Colonic mucosa (tissue), 4 donors: ENCODE results near the gene IL36A. TPM values are rescaled to one million over a fixed set of nuclear protein-coding genes. Genes with fewer than 3 reads are reported as not detected.

Source experiments
- DNase-seq: peaks from one replicate; pipeline ENCODE4 v3.0.0-alpha.2; 2020
- H3K27ac ChIP-seq: fragments of 200-600 bp; one replicate; pipeline ENCODE4 v1.8.0; 2021
- H3K27me3 ChIP-seq: fragments of 200-600 bp; one replicate; pipeline ENCODE4 v1.8.0; 2021
- H3K36me3 ChIP-seq: fragments of 200-600 bp; one replicate; pipeline ENCODE4 v1.8.0; 2021
- H3K4me1 ChIP-seq: fragments of 200-600 bp; one replicate; pipeline ENCODE4 v1.8.0; 2021; ENCODE audit warnings: mild to moderate bottlenecking
- H3K4me3 ChIP-seq: fragments of 200-600 bp; one replicate; pipeline ENCODE4 v1.8.0; 2021
- H3K9ac ChIP-seq, 2 donors: one replicate each; pipeline ENCODE4 v1.7.0; 2013; ENCODE audit warnings: control low read depth in 2 of 2, low read depth in 2 of 2, low read length in 2 of 2
- H3K9me3 ChIP-seq: fragments of 200-600 bp; one replicate; pipeline ENCODE4 v1.8.0; 2021
- CTCF ChIP-seq: fragments of 200-600 bp; IDR thresholded peaks from one replicate; pipeline ENCODE4 v1.8.0; 2022; ENCODE audit warnings: antibody characterized with exemption, mild to moderate bottlenecking
- intact Hi-C: fragments of 100-400 bp; cut with DNase I; formaldehyde crosslinking; loops from one replicate; pipeline ENCODE4 v1.14.1; 2022
- total RNA-seq, 2 donors: library from RNA; stranded (reverse); fragmentation: NEBNext Ultra II Directional in 1 of 2; extraction: Animal tissue kit (Norgen Biotek cat#: 25700) in 1 of 2; gene quantifications; one replicate each; pipeline ENCODE4 v1.2.1, GENCODE V29; 2021
- donor health status: healthy.
- donor health status: DM: no; HTN: no; CAD: no.
- donor health status: DM: no; HTN: no; CAD: no.

Gene IL36A
- total RNA-seq, result not detected

GRCh38 chr2:113005030-113005509 lies at the start of gene IL36A:
IL36A (plus strand) TSS chr2:113005459; CDS start chr2:113005872, 413 bp downstream.
- intact Hi-C loops, result no loop called here
- no peaks in the 10 kb centered on the region for H3K36me3 ChIP-seq
- H3K27me3 ChIP-seq, result no peaks in the 10 kb centered on the region
- no peak within 1 kb of the TSS for H3K9ac ChIP-seq
- H3K4me1 ChIP-seq, result no peaks in the 10 kb centered on the region
- no peak within 1 kb of the TSS for H3K27ac ChIP-seq
- DNase-seq, result no peak
- H3K9me3 ChIP-seq, result no peaks in the 10 kb centered on the region
- H3K4me3 ChIP-seq, result no peak within 1 kb of the TSS
- TF ChIP-seq CTCF, result no peak

GRCh38 chr2:112957511-112957910 lies 47.7 kb upstream of the IL36A start:
- no peaks in the 10 kb centered on the region for H3K4me1 ChIP-seq
- H3K27me3 ChIP-seq, result no peaks in the 10 kb centered on the region
- H3K27ac ChIP-seq, result no peak overlapping the region
- H3K36me3 ChIP-seq, result no peaks in the 10 kb centered on the region
- DNase-seq, result no peak
- H3K9me3 ChIP-seq, result no peaks in the 10 kb centered on the region
- H3K4me3 ChIP-seq, result no peak overlapping the region
- intact Hi-C loops, result loop anchor here (5.0 kb wide), 1 partner anchor 210 kb away; no protein-coding TSS in a partner anchor
- no peak for TF ChIP-seq CTCF
- no peak overlapping the region for H3K9ac ChIP-seq

GRCh38 chr2:112958428-112959108 lies 46.7 kb upstream of the IL36A start:
- no peaks in the 10 kb centered on the region for H3K9me3 ChIP-seq
- peak; percentile 36 for DNase-seq
- intact Hi-C loops, result loop anchor here (5.0 kb wide), 1 partner anchor 211 kb away; no protein-coding TSS in a partner anchor
- peak; percentile 81 for TF ChIP-seq CTCF
- H3K9ac ChIP-seq, result no peak overlapping the region
- H3K27me3 ChIP-seq, result no peaks in the 10 kb centered on the region
- no peak overlapping the region for H3K27ac ChIP-seq
- H3K4me1 ChIP-seq, result no peaks in the 10 kb centered on the region
- no peaks in the 10 kb centered on the region for H3K36me3 ChIP-seq
- no peak overlapping the region for H3K4me3 ChIP-seq

GRCh38 chr2:112959109-112959812 lies 46.0 kb upstream of the IL36A start:
- H3K9ac ChIP-seq, result no peak overlapping the region
- no peak overlapping the region for H3K27ac ChIP-seq
- no peaks in the 10 kb centered on the region for H3K4me1 ChIP-seq
- no peak for TF ChIP-seq CTCF
- H3K4me3 ChIP-seq, result no peak overlapping the region
- no peak for DNase-seq
- H3K27me3 ChIP-seq, result no peaks in the 10 kb centered on the region
- H3K36me3 ChIP-seq, result no peaks in the 10 kb centered on the region
- no peaks in the 10 kb centered on the region for H3K9me3 ChIP-seq
- intact Hi-C loops, result loop anchor here (5.0 kb wide), 1 partner anchor 212 kb away; no protein-coding TSS in a partner anchor

- H3K9ac ChIP-seq, result no peak overlapping the region
- no peak overlapping the region for H3K27ac ChIP-seq
- no peak overlapping the region for H3K4me3 ChIP-seq
- DNase-seq, result no peak
- no peaks in the 10 kb centered on the region for H3K36me3 ChIP-seq
- no peaks in the 10 kb centered on the region for H3K9me3 ChIP-seq
- no peaks in the 10 kb centered on the region for H3K27me3 ChIP-seq
- TF ChIP-seq CTCF, result no peak
- H3K4me1 ChIP-seq, result no peaks in the 10 kb centered on the region
- intact Hi-C loops, result no loop called here
Measured at GRCh38 chr2:112960230-112960825, 44.9 kb upstream of the IL36A start.
